ENCODE measurements around the gene HACD3. TPM values are rescaled to one million over a fixed set of nuclear protein-coding genes. Genes with fewer than 3 reads are reported as not detected.

Gene HACD3
- total RNA-seq, 1 experiment from 2014 or later = 177 TPM

GRCh38 chr15:65621638-65622037 is 91.4 kb downstream of the HACD3 start, which contains the start of gene SLC24A1:
TSS of gene SLC24A1 (plus strand) at chr15:65621938. CDS start at chr15:65624081, 2,143 bp downstream.
- no peaks in the 10 kb centered on the region for H3K9me3 ChIP-seq (replicated peaks)
- no peak for DNase-seq (ENCODE audit: low read depth in 1 of 2, low spot score in 2 of 2)
- H3K27ac ChIP-seq = no peak within 1 kb of the TSS
- no peak within 1 kb of the TSS for H3K4me3 ChIP-seq
- H3K36me3 ChIP-seq = no peaks in the 10 kb centered on the region
- no peaks in the 10 kb centered on the region for H3K4me1 ChIP-seq (replicated peaks)
- no peaks in the 10 kb centered on the region for H3K27me3 ChIP-seq (replicated peaks)

GRCh38 chr15:65623103-65623502 is 92.8 kb downstream of the HACD3 start:
- no peaks in the 10 kb centered on the region for H3K4me1 ChIP-seq (replicated peaks)
- H3K9me3 ChIP-seq (replicated peaks) = no peaks in the 10 kb centered on the region
- H3K27ac ChIP-seq = no peak overlapping the region
- DNase-seq (ENCODE audit: low read depth in 1 of 2, low spot score in 2 of 2) = no peak
- H3K36me3 ChIP-seq = no peaks in the 10 kb centered on the region
- no peak overlapping the region for H3K4me3 ChIP-seq
- H3K27me3 ChIP-seq (replicated peaks) = no peaks in the 10 kb centered on the region

- Histone ChIP-seq H3K4me3 (no peak overlapping the region), H3K9me3 (replicated peaks) (no peaks in the 10 kb centered on the region), H3K4me1 (replicated peaks) (no peaks in the 10 kb centered on the region), H3K27ac (no peak overlapping the region), H3K27me3 (replicated peaks) (no peaks in the 10 kb centered on the region), H3K36me3 (no peaks in the 10 kb centered on the region)
- no peak for DNase-seq (ENCODE audit: low read depth in 1 of 2, low spot score in 2 of 2)
Measured at GRCh38 chr15:65626856-65627255, 96.6 kb downstream of the HACD3 start.

Other genes with a start within 250 kb of the HACD3 start
- gene PARP16, start 243.6 kb upstream of the HACD3 start, total RNA-seq (2014; rRNA removed; shearing (Covaris generic)) = 3.0 and 7.4 TPM in 2 replicates
- not detected in 2 replicates for gene RNU5A-1, start 234.4 kb upstream of the HACD3 start, total RNA-seq (2014; rRNA removed; shearing (Covaris generic))
- not detected in 2 replicates for gene RNU5B-1, start 225.8 kb upstream of the HACD3 start, total RNA-seq (2014; rRNA removed; shearing (Covaris generic))
- not detected in 2 replicates for gene IGDCC3, start 152.5 kb upstream of the HACD3 start, total RNA-seq (2014; rRNA removed; shearing (Covaris generic))
- 0.47 and 0.91 TPM in 2 replicates for gene IGDCC4, start 107.5 kb upstream of the HACD3 start, total RNA-seq (2014; rRNA removed; shearing (Covaris generic))
- gene DPP8, start 12.8 kb upstream of the HACD3 start, total RNA-seq (2014; rRNA removed; shearing (Covaris generic)) = 40.4 and 53.2 TPM in 2 replicates
- gene INTS14, start 80.7 kb downstream of the HACD3 start, total RNA-seq (2014; rRNA removed; shearing (Covaris generic)) = 29.4 and 67.3 TPM in 2 replicates
- 6.0 and 8.2 TPM in 2 replicates for gene SLC24A1, start 91.5 kb downstream of the HACD3 start, total RNA-seq (2014; rRNA removed; shearing (Covaris generic))

All from SJSA1 (cell line).